GM12864 (cell line): ENCODE measurements around the gene MKRN2.

Experiments used
- DNase-seq: peaks from one replicate; pipeline ENCODE4 v3.0.0-alpha.2; 2011; ENCODE audit warnings: low read depth
- H3K4me3 ChIP-seq: 2 replicates; pipeline ENCODE4 v1.5.1; 2011; ENCODE audit warnings: mild to moderate bottlenecking, low read depth, low read length, control low read depth
- CTCF ChIP-seq: IDR thresholded peaks from 2 replicates; pipeline ENCODE4 v1.5.1; 2011; ENCODE audit warnings: low read depth, mild to moderate bottlenecking, moderate library complexity, low read length, control low read depth, inconsistent platforms; ENCODE audit errors: missing control alignments

MKRN2 gene

DNA sequence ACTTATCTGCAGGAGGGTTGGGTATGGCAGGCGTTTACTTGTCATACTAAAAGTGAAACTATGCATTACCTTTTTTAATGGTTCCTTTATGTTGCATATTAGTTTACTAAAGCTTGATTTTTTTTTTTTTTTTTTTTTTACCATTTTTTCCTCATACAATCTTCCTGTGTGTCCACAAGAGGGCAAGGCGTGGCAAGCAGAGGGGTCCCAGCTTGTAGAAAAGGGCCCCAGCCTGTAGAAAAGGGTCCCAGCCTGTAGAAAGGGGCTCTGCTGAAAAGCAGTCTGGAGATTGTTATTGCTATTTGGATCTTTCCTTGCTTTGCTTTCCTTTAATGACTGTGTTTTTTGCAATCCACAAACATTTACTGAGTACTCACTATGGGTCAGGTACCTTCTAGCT is 21.9 kb downstream of the MKRN2 start:
- no peak for DNase-seq
- peak; percentile 24 for TF ChIP-seq CTCF
- H3K4me3 ChIP-seq, result no peak overlapping the region

- TF ChIP-seq CTCF, result no peak
- H3K4me3 ChIP-seq, result no peak overlapping the region
- DNase-seq, result no peak
These were observed 22.6 kb downstream of the MKRN2 start for GRCh38 chr3:12579456-12579855.

DNA sequence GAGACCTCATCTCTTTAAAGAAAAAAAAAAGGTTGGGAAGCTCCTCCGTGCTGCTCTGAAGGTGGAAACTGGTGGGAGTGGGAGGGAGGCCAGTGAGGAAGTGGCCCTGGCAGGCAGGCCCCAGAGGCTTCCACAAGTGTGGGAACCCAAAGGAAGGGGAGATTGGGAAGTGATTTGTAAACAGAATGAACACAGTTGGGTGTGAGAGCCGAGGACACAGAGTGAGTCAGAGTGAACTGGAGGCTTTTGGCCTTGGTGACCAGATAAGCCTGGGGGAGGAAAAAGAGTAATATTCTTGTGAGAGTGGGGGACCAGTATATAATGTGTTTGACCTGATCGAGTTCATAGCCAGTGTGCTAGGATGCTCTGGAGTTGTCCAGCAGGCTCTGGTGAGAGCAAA is 23.0 kb downstream of the MKRN2 start:
- H3K4me3 ChIP-seq, result no peak overlapping the region

GRCh38 chr3:12582730-12583129 is 25.8 kb downstream of the MKRN2 start:
- H3K4me3 ChIP-seq, result no peak overlapping the region
- no peak for DNase-seq
- TF ChIP-seq CTCF, result no peak

More for the DNA sequence above, 23.0 kb downstream of the MKRN2 start:
- DNase-seq, result no peak
- no peak for TF ChIP-seq CTCF

- H3K4me3 ChIP-seq, result no peak overlapping the region
- DNase-seq, result no peak
- no peak for TF ChIP-seq CTCF
These were observed 26.4 kb downstream of the MKRN2 start for GRCh38 chr3:12583280-12583679.

GRCh38 chr3:12584083-12584482 is 27.2 kb downstream of the MKRN2 start:
- TF ChIP-seq CTCF, result no peak
- DNase-seq, result no peak
- no peak overlapping the region for H3K4me3 ChIP-seq

GRCh38 chr3:12585181-12585580 is 28.3 kb downstream of the MKRN2 start:
- H3K4me3 ChIP-seq, result no peak overlapping the region
- TF ChIP-seq CTCF, result no peak
- no peak for DNase-seq
